Neural cell (in vitro differentiated cells): Measurements from ENCODE around the gene IDUA. TPM values are rescaled to one million over a fixed set of nuclear protein-coding genes. Genes with fewer than 3 reads are reported as not detected.

Experiments
- H2AFZ ChIP-seq: fragments of 200-600, 300-800 bp; sonication (generic), shearing (Covaris generic); 2 replicates; pipeline ENCODE4 v1.6.0; 2014; ENCODE audit warnings: low read depth, mild to moderate bottlenecking, antibody characterized with exemption, low read length, moderate library complexity
- H3F3A ChIP-seq: fragments of 200-600 bp; shearing (Covaris generic); 2 replicates; pipeline ENCODE4 v1.6.1; 2016; ENCODE audit warnings: mild to moderate bottlenecking, moderate library complexity, mixed read lengths, antibody characterized with exemption, low read length; ENCODE audit not compliant: insufficient read depth, poor library complexity, severe bottlenecking
- H3K27ac ChIP-seq: fragments of 200-600, 300-800 bp; sonication (generic), shearing (Covaris generic); 2 replicates; pipeline ENCODE4 v1.5.1; 2014; ENCODE audit warnings: mild to moderate bottlenecking, low read length, moderate library complexity
- H3K27me3 ChIP-seq: fragments of 300-800, 200-600 bp; sonication (generic), shearing (Covaris generic); 2 replicates; pipeline ENCODE4 v1.6.0; 2014; ENCODE audit warnings: mild to moderate bottlenecking, low read depth, low read length, moderate library complexity; ENCODE audit not compliant: insufficient read depth
- H3K36me3 ChIP-seq: fragments of 300-800, 200-600 bp; sonication (generic), shearing (Covaris generic); 2 replicates; pipeline ENCODE4 v1.5.1; 2014; ENCODE audit warnings: mild to moderate bottlenecking, antibody characterized with exemption, low read length, moderate library complexity; ENCODE audit not compliant: insufficient read depth
- H3K4me2 ChIP-seq: fragments of 300-800, 200-600 bp; sonication (generic), shearing (Covaris generic); 2 replicates; pipeline ENCODE4 v1.6.0; 2014; ENCODE audit warnings: mild to moderate bottlenecking, low read length
- H3K4me3 ChIP-seq: fragments of 300-800, 200-600 bp; sonication (generic), shearing (Covaris generic); 2 replicates; pipeline ENCODE4 v1.5.1; 2014; ENCODE audit warnings: mild to moderate bottlenecking, low read length, moderate library complexity
- H3K79me2 ChIP-seq: fragments of 200-600 bp; shearing (Covaris generic); replicated peaks from 2 replicates; pipeline ENCODE4 v1.6.0; 2014; ENCODE audit warnings: mild to moderate bottlenecking, low read length, moderate library complexity; ENCODE audit not compliant: insufficient read depth
- H3K9ac ChIP-seq: fragments of 300-800, 200-600 bp; sonication (generic), shearing (Covaris generic); 2 replicates; pipeline ENCODE4 v1.6.1; 2016; ENCODE audit warnings: mild to moderate bottlenecking, low read length, mixed read lengths
- H3K9me2 ChIP-seq: fragments of 200-600 bp; shearing (Covaris generic); 2 replicates; pipeline ENCODE4 v1.6.1; 2016; ENCODE audit warnings: mild to moderate bottlenecking, low read length, mixed read lengths; ENCODE audit not compliant: insufficient read depth
- H3K9me3 ChIP-seq: fragments of 200-600, 300-800 bp; sonication (generic), shearing (Covaris generic); 2 replicates; pipeline ENCODE4 v1.6.1; 2016; ENCODE audit warnings: mild to moderate bottlenecking, mixed run types, low read length, moderate library complexity, mixed read lengths
- H4K20me1 ChIP-seq: fragments of 200-600 bp; shearing (Covaris generic); 2 replicates; pipeline ENCODE4 v1.6.1; 2016; ENCODE audit warnings: mild to moderate bottlenecking, mixed run types; ENCODE audit not compliant: insufficient read depth
- CTCF ChIP-seq: fragments of 450-650 bp; IDR thresholded peaks from 2 replicates; pipeline ENCODE4 v1.5.1; 2014; ENCODE audit warnings: antibody characterized with exemption, mild to moderate bottlenecking, moderate library complexity; ENCODE audit not compliant: poor library complexity, severe bottlenecking
- EP300 ChIP-seq: fragments of 450-650 bp; conservative IDR thresholded peaks from 2 replicates; pipeline ENCODE4 v1.6.1; 2014; ENCODE audit warnings: antibody characterized with exemption, mild to moderate bottlenecking, moderate library complexity; ENCODE audit not compliant: poor library complexity, severe bottlenecking
- EZH2 ChIP-seq: fragments of 200-600, 300-800 bp; shearing (Covaris generic), sonication (generic); IDR thresholded peaks from 2 replicates; pipeline ENCODE4 v1.6.1; 2014; ENCODE audit warnings: antibody characterized with exemption, low read length, borderline replicate concordance, mild to moderate bottlenecking; ENCODE audit not compliant: insufficient read depth, poor library complexity, severe bottlenecking
- MXI1 ChIP-seq: fragments of 450-650 bp; conservative IDR thresholded peaks from 2 replicates; pipeline ENCODE4 v1.6.1; 2014; ENCODE audit warnings: antibody characterized with exemption, mild to moderate bottlenecking; ENCODE audit not compliant: poor library complexity, severe bottlenecking
- POLR2AphosphoS5 ChIP-seq: IDR thresholded peaks from 2 replicates; pipeline ENCODE4 v1.6.1; 2012
- RAD21 ChIP-seq: fragments of 450-650 bp; conservative IDR thresholded peaks from 2 replicates; pipeline ENCODE4 v1.6.1; 2014; ENCODE audit warnings: antibody characterized with exemption, mild to moderate bottlenecking, moderate library complexity
- REST ChIP-seq: IDR thresholded peaks from 2 replicates; pipeline ENCODE4 v1.6.1; 2012; ENCODE audit warnings: borderline replicate concordance
- SMC3 ChIP-seq: fragments of 450-650 bp; conservative IDR thresholded peaks from 2 replicates; pipeline ENCODE4 v1.6.1; 2014; ENCODE audit warnings: antibody characterized with exemption, mild to moderate bottlenecking, moderate library complexity; ENCODE audit not compliant: poor library complexity
- TAF1 ChIP-seq: IDR thresholded peaks from 2 replicates; pipeline ENCODE4 v1.6.1; 2012; ENCODE audit warnings: low read depth
- polyA plus RNA-seq: library from polyadenylated mRNA; depleted of rRNA; stranded (reverse); fragments of >200 nt; gene quantifications from 2 replicates; pipeline ENCODE4 v1.2.3, GENCODE V29; 2014

IDUA gene
- polyA plus RNA-seq, 1 donor from 2014 or later = 12.7 TPM

GRCh38 chr4:1004071-1004418 lies 17.2 kb downstream of the IDUA start:
- peaks cover 59% of the 10 kb centered on the region for H3K27me3 ChIP-seq
- no peaks in the 10 kb centered on the region for H3F3A ChIP-seq
- no peaks in the 10 kb centered on the region for H3K9me2 ChIP-seq
- no peaks in the 10 kb centered on the region for H4K20me1 ChIP-seq
- H2AFZ ChIP-seq = no peak overlapping the region
- no peaks in the 10 kb centered on the region for H3K79me2 ChIP-seq
- no peaks in the 10 kb centered on the region for H3K36me3 ChIP-seq
- TF ChIP-seq POLR2AphosphoS5 (no peak), CTCF (no peak), RAD21 (no peak)
- no peak overlapping the region for H3K27ac ChIP-seq
- no peak overlapping the region for H3K9ac ChIP-seq
- H3K4me3 ChIP-seq = no peak overlapping the region
- H3K4me2 ChIP-seq = no peak overlapping the region
- peaks cover 4% of the 10 kb centered on the region for H3K9me3 ChIP-seq

GRCh38 chr4:1004557-1005485 lies 18.0 kb downstream of the IDUA start:
- Histone ChIP-seq H3K27ac (no peak overlapping the region), H3K4me3 (no peak overlapping the region), H3F3A (no peaks in the 10 kb centered on the region), H3K4me2 (no peak overlapping the region), H3K9me3 (peaks cover 4% of the 10 kb centered on the region), H3K9ac (no peak overlapping the region), H3K79me2 (no peaks in the 10 kb centered on the region), H3K36me3 (no peaks in the 10 kb centered on the region), H3K9me2 (no peaks in the 10 kb centered on the region), H3K27me3 (peaks cover 64% of the 10 kb centered on the region), H2AFZ (no peak overlapping the region), H4K20me1 (no peaks in the 10 kb centered on the region)
- TF ChIP-seq EZH2 = no peak
- no peak for TF ChIP-seq TAF1
- no peak for TF ChIP-seq RAD21
- TF ChIP-seq CTCF = no peak
- no peak for TF ChIP-seq REST
- TF ChIP-seq POLR2AphosphoS5 = no peak
- TF ChIP-seq EP300 = no peak
- TF ChIP-seq MXI1 = no peak
- TF ChIP-seq SMC3 = no peak
